Measurements from ENCODE around the gene UGT1A8.
"Not testable (repeated sequence)": the region's sequence is repeated elsewhere in the genome, so short reads cannot be mapped to it uniquely, and the experiment has no call there.

The UGT1A8 gene

GRCh38 chr2:233714121-233714520, 96.7 kb downstream of the UGT1A8 start:
- no peaks in the 10 kb centered on the region for H3K79me2 ChIP-seq (ENCODE audit: low read length)
- no peaks in the 10 kb centered on the region for H3K36me3 ChIP-seq (replicated peaks; ENCODE audit: insufficient read depth, low read length)
- H4K20me1 ChIP-seq (ENCODE audit: insufficient read depth, low read length): no peaks in the 10 kb centered on the region
- TF ChIP-seq CTCF (IDR thresholded peaks at IDR 0.05; ENCODE audit: low read length): no peak
- no peak for TF ChIP-seq EZH2phosphoT487 (IDR thresholded peaks at IDR 0.05; ENCODE audit: low read length)
- TF ChIP-seq EZH2 (optimal IDR thresholded peaks at IDR 0.05; ENCODE audit: low read depth, low read length): no peak
- no peak overlapping the region for H2AFZ ChIP-seq (ENCODE audit: low read length)
- H3F3A ChIP-seq (ENCODE audit: insufficient read depth, low read length): no peaks in the 10 kb centered on the region
- no peaks in the 10 kb centered on the region for H3K27me3 ChIP-seq (replicated peaks; ENCODE audit: insufficient read depth, low read length)
- H3K4me2 ChIP-seq (ENCODE audit: low read depth, low read length): no peak overlapping the region
- DNase-seq: no peak
- H3K9me2 ChIP-seq (replicated peaks; ENCODE audit: insufficient read depth, low read length): no peaks in the 10 kb centered on the region
- no peak overlapping the region for H3K27ac ChIP-seq (ENCODE audit: low read length)
- H3K9ac ChIP-seq (ENCODE audit: low read length): no peak overlapping the region
- no peak overlapping the region for H3K4me3 ChIP-seq (ENCODE audit: low read length)
- H3K4me1 ChIP-seq (ENCODE audit: low read length): no peaks in the 10 kb centered on the region
- no peaks in the 10 kb centered on the region for H3K9me3 ChIP-seq (replicated peaks; ENCODE audit: insufficient read depth, low read length)

- DNase-seq: no peak
- H3K9me3 ChIP-seq (replicated peaks; ENCODE audit: insufficient read depth, low read length): no peaks in the 10 kb centered on the region
- H3K79me2 ChIP-seq (ENCODE audit: low read length): no peaks in the 10 kb centered on the region
- H3K27ac ChIP-seq (ENCODE audit: low read length): no peak within 1 kb of the TSS
- H3K27me3 ChIP-seq (replicated peaks; ENCODE audit: insufficient read depth, low read length): no peaks in the 10 kb centered on the region
- no peak within 1 kb of the TSS for H3K4me2 ChIP-seq (ENCODE audit: low read depth, low read length)
- no peaks in the 10 kb centered on the region for H3K36me3 ChIP-seq (replicated peaks; ENCODE audit: insufficient read depth, low read length)
- no peaks in the 10 kb centered on the region for H3K9me2 ChIP-seq (replicated peaks; ENCODE audit: insufficient read depth, low read length)
- no peaks in the 10 kb centered on the region for H3K4me1 ChIP-seq (ENCODE audit: low read length)
- TF ChIP-seq CTCF (IDR thresholded peaks at IDR 0.05; ENCODE audit: low read length) (no peak), EZH2phosphoT487 (IDR thresholded peaks at IDR 0.05; ENCODE audit: low read length) (no peak), EZH2 (optimal IDR thresholded peaks at IDR 0.05; ENCODE audit: low read depth, low read length) (no peak)
- H4K20me1 ChIP-seq (ENCODE audit: insufficient read depth, low read length): no peaks in the 10 kb centered on the region
- no peak within 1 kb of the TSS for H3K9ac ChIP-seq (ENCODE audit: low read length)
- no peak within 1 kb of the TSS for H3K4me3 ChIP-seq (ENCODE audit: low read length)
- no peaks in the 10 kb centered on the region for H3F3A ChIP-seq (ENCODE audit: insufficient read depth, low read length)
- no peak within 1 kb of the TSS for H2AFZ ChIP-seq (ENCODE audit: low read length)
Observed at GRCh38 chr2:233718552-233718951, 101.1 kb downstream of the UGT1A8 start, which contains the start of gene UGT1A4. UGT1A4 (plus strand) TSS chr2:233718736; CDS start chr2:233718821, 85 bp downstream.

- Histone ChIP-seq H3K36me3 (replicated peaks; ENCODE audit: insufficient read depth, low read length) (no peaks in the 10 kb centered on the region), H3K27ac (ENCODE audit: low read length) (no peak within 1 kb of the TSS), H3F3A (ENCODE audit: insufficient read depth, low read length) (no peaks in the 10 kb centered on the region), H3K79me2 (ENCODE audit: low read length) (no peaks in the 10 kb centered on the region), H3K9me3 (replicated peaks; ENCODE audit: insufficient read depth, low read length) (no peaks in the 10 kb centered on the region), H3K9ac (ENCODE audit: low read length) (no peak within 1 kb of the TSS), H4K20me1 (ENCODE audit: insufficient read depth, low read length) (no peaks in the 10 kb centered on the region), H3K27me3 (replicated peaks; ENCODE audit: insufficient read depth, low read length) (no peaks in the 10 kb centered on the region), H3K4me2 (ENCODE audit: low read depth, low read length) (no peak within 1 kb of the TSS), H3K4me3 (ENCODE audit: low read length) (no peak within 1 kb of the TSS), H3K4me1 (ENCODE audit: low read length) (no peaks in the 10 kb centered on the region), H2AFZ (ENCODE audit: low read length) (no peak within 1 kb of the TSS), H3K9me2 (replicated peaks; ENCODE audit: insufficient read depth, low read length) (no peaks in the 10 kb centered on the region)
- no peak for DNase-seq
- TF ChIP-seq CTCF (IDR thresholded peaks at IDR 0.05; ENCODE audit: low read length): no peak
- no peak for TF ChIP-seq EZH2phosphoT487 (IDR thresholded peaks at IDR 0.05; ENCODE audit: low read length)
- no peak for TF ChIP-seq EZH2 (optimal IDR thresholded peaks at IDR 0.05; ENCODE audit: low read depth, low read length)
Observed at GRCh38 chr2:233728723-233729301, 111.4 kb downstream of the UGT1A8 start, which contains the start of gene UGT1A3. UGT1A3 (plus strand) TSS chr2:233729042; CDS start chr2:233729127, 85 bp downstream.

- not testable (repeated sequence) for H4K20me1 ChIP-seq (ENCODE audit: insufficient read depth, low read length); H3K4me2 ChIP-seq (ENCODE audit: low read depth, low read length); H3K9me2 ChIP-seq (replicated peaks; ENCODE audit: insufficient read depth, low read length); H3K4me3 ChIP-seq (ENCODE audit: low read length); H3K27ac ChIP-seq (ENCODE audit: low read length); H3K36me3 ChIP-seq (replicated peaks; ENCODE audit: insufficient read depth, low read length); H3K9ac ChIP-seq (ENCODE audit: low read length); H2AFZ ChIP-seq (ENCODE audit: low read length); H3K79me2 ChIP-seq (ENCODE audit: low read length); H3K9me3 ChIP-seq (replicated peaks; ENCODE audit: insufficient read depth, low read length); H3K4me1 ChIP-seq (ENCODE audit: low read length); H3K27me3 ChIP-seq (replicated peaks; ENCODE audit: insufficient read depth, low read length); DNase-seq; H3F3A ChIP-seq (ENCODE audit: insufficient read depth, low read length)
Observed at GRCh38 chr2:233736868-233737653, 119.6 kb downstream of the UGT1A8 start.
